GM18870 (cell line): ENCODE results near the gene UBAP2L.
"Not testable (repeated sequence)": the region's sequence is repeated elsewhere in the genome, so short reads cannot be mapped to it uniquely, and the experiment has no call there.

Experiments
- ATAC-seq: cut with Tn5 transposase; IDR thresholded peaks from one replicate; pipeline ENCODE4 v1.9.1; 2021; ENCODE audit warnings: moderate library complexity; ENCODE audit not compliant: unreplicated experiment

The UBAP2L gene

DNA sequence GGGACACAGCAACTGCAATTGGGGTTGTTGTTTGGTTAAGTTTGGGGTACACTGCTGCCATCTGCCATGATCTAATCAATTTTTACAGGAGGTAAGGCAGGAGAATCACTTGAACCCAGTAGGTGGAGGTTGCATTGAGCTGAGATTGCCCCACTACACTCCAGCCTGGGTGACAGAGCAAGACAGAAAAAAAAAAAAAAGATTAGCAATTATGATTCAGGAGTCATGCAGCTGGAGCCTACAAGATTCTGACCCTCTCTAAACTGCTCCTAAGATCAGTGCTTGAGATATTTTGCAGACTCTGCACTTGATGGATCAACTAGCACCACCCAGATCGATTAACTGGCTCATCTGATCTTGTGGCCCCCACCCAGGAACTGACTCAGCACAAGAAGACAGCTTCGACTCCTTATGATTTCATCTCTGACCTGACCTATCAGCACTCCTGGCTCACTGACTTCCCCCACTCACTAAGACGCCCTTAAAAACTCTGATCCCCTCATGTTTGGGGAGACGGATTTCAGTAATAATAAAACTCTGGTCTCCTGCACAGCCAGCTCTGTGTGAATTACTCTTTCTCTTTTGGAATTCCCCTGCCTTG lies 87.0 kb downstream of the UBAP2L start:
- ATAC-seq = not testable (repeated sequence)

- not testable (repeated sequence) for ATAC-seq
Measured at GRCh38 chr1:154309136-154309535, 88.4 kb downstream of the UBAP2L start.

GRCh38 chr1:154312229-154313065 lies 91.7 kb downstream of the UBAP2L start:
- ATAC-seq = not testable (repeated sequence)

- no peak for ATAC-seq
Measured at GRCh38 chr1:154313066-154313356, 92.3 kb downstream of the UBAP2L start.

- ATAC-seq = not testable (repeated sequence)
Measured at GRCh38 chr1:154314226-154314625, 93.5 kb downstream of the UBAP2L start.

GRCh38 chr1:154316704-154317103 lies 95.9 kb downstream of the UBAP2L start:
- no peak for ATAC-seq

GRCh38 chr1:154318386-154318785 lies 97.6 kb downstream of the UBAP2L start:
- no peak for ATAC-seq
